Activated CD4-positive, alpha-beta T cell treated with anti-CD3 and anti-CD28 coated beads, Interleukin-2, amount 50 U/mL, for 24 hours (primary cell): ENCODE measurements around the gene NAV3.

Experiments used
- DNase-seq, 2 donors: peaks; one replicate each; pipeline ENCODE4 v3.0.0-alpha.2; 2020; ENCODE audit warnings: low read depth in 1 of 2, low spot score in 1 of 2

The NAV3 gene

DNA sequence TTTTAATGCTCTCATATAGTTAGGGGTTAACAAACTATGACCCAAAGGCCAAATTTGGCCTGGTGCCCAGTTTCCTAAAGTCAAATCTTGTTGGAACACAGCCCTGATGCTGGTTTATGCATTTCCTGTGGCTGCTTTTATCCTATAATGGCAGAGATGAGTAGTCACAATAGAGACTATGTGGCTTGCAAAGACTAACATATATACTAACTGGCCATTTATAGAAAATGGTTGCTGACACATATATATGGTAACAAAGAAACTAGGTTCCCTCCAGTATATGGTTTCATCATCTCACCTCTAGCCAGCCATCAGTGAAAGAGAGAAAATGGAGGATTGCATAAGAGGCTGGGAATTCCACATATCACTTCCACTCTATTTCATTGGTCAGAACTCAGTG lies 10.8 kb downstream of the NAV3 start:
- DNase-seq: no peak

GRCh38 chr12:77842430-77842829 lies 11.7 kb downstream of the NAV3 start:
- DNase-seq: no peak

DNA sequence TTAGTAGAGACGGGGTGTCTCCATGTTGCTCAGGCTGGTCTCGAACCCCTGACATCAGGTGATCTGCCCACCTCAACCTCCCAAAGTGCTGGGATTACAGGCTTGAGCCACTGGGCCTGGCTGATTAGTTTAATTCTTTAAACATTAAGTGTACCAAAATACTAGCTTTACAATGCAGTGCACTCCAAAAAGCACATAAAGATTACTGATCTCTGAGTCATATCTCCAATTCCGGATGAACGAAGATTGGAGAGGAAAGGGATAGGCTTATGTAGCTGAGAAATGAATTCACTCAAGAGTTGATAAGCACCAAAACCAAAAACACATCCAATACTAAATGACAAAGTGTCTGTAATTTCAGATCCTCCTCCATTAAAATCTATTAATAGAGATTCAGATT lies 15.1 kb downstream of the NAV3 start:
- no peak for DNase-seq

DNA sequence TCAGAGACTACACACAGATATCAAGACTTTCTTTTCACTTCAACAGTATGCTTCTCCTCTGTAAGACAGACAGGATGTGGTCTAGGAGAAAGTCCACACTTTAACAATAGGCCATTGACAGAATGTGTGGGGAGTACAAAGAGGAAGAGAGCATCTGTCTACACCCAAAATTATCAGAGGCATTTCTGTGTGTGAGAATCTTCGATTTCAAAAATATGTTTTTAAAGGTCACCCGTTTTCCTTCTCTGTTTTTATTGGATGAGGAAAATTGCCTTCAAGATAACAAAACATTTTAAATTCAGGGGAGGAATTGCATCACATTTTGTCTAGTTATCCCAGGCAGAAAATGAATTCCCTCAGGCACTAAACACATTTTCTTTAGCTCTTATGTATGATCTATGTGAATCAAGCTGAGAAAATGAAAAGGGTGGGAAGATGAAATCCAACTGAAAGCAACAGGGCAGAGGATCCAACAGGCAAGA lies 16.4 kb downstream of the NAV3 start:
- no peak for DNase-seq

- DNase-seq: no peak
Observed at GRCh38 chr12:77847680-77848431, 17.2 kb downstream of the NAV3 start.

GRCh38 chr12:77850129-77850528 lies 19.4 kb downstream of the NAV3 start:
- DNase-seq: no peak

- no peak for DNase-seq
Observed at GRCh38 chr12:77850698-77851097, 20.0 kb downstream of the NAV3 start.

- no peak for DNase-seq
Observed at GRCh38 chr12:77855548-77855947, 24.9 kb downstream of the NAV3 start.

DNA sequence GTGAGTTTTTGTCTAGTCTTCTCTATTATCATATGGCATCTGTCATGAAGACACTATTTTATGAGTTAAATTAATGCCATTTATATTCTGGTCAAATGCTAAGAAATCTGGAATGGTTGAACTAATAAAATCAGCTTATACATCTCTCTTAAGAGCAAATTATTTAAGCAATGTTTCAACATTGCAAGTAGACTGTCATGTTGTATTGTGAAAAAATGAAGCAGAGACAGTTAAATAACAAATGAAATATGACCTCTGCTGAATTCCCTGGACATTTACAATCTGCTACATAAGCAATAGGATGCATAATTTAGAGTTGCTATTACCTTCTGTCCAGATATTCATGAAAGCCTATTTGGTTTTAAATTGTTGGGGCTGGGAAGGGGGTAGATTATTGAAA lies 30.6 kb downstream of the NAV3 start:
- DNase-seq: no peak

GRCh38 chr12:77865178-77865577 lies 34.5 kb downstream of the NAV3 start:
- DNase-seq: no peak

DNA sequence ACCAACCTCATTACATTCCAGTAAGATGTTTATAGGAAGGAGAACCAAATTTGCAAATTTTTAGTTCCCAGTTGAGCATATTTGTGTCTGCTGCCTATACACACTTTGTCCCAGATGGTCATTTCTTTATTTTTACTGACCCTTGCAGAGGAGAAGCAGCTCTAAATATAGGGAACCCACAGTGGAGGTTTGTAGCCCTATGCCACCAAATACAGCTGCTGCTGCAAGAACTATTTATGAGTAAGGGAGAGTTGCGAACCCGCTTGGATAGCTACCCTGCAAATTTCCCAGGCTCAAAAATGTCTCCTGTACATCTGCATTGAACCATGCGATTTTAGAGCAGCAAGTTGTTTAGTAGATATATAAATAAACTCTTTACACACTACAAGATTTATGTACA lies 48.2 kb downstream of the NAV3 start:
- no peak for DNase-seq

DNA sequence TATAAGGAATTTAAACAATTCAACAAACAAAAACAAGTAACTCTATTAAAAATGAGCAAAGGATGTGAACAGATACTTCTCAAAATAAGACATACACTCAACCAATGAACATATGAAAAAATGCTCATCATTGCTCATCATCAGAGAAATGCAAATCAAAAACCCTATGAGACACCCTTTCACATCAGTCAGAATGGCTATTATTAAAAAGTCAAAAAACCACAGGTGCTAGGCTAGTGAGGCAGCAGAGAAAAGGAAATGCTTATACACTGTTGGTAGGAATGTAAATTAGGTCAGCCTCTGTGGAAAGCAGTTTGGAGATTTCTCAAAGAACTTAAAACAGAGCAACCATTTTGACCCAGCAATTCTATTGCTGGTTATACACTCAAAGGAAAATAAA lies 52.0 kb downstream of the NAV3 start:
- no peak for DNase-seq

- DNase-seq: no peak
Observed at GRCh38 chr12:77888611-77889010, 57.9 kb downstream of the NAV3 start.

GRCh38 chr12:77891518-77892147 lies 60.9 kb downstream of the NAV3 start:
- DNase-seq: no peak

- DNase-seq: no peak
Observed at GRCh38 chr12:77893918-77894317, 63.2 kb downstream of the NAV3 start.

GRCh38 chr12:77894556-77894955 lies 63.9 kb downstream of the NAV3 start:
- DNase-seq: no peak

- DNase-seq: no peak
Observed at GRCh38 chr12:77895699-77896098, 65.0 kb downstream of the NAV3 start.

- DNase-seq: no peak
Observed at GRCh38 chr12:77907936-77908335, 77.2 kb downstream of the NAV3 start.

DNA sequence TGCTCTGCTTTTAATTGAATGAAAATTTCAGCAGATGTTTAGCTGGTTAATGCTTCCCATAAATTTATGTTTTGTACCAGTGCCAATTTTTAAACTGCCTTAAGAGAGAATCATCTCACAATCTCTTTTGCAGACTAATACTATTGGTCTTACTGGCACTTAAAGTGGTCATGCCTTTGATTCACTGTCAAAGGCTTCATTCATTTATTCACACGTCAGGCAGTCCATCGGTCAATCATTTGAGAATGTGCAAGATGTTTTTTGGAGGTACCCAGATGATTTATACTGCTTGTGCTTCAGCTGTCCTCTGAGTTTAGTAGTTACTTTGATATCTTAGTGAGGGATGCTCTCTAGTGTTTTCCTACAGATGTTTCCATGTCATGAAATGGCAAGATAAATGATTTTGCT lies 83.4 kb downstream of the NAV3 start:
- no peak for DNase-seq

- DNase-seq: no peak
Observed at GRCh38 chr12:77915071-77915600, 84.4 kb downstream of the NAV3 start.

GRCh38 chr12:77916276-77916675 lies 85.6 kb downstream of the NAV3 start:
- no peak for DNase-seq

DNA sequence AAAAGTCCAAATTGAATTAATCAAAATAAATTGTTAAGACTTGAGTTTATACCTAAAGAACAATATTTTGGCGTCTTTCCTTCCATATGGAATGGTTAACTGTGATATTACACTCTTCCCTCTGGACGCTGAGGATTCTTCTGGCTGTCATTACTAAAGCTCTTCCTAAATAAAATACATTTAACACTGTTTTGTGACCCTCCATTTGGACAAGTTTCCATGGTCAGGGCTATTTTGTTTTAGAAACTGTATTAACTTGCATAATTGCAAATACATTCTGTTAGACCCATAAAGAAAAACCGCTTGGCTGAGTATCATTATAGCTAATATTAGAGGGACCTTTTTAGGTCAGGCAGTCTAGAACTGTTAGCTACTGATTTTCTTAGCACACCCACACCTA lies 87.4 kb downstream of the NAV3 start:
- DNase-seq: no peak

GRCh38 chr12:77919450-77919849 lies 88.8 kb downstream of the NAV3 start:
- no peak for DNase-seq
